Activated T-cell treated with anti-CD3 and anti-CD28 coated beads, Interleukin-2, amount 50 U/mL, for 24 hours (primary cell): ENCODE measurements around the gene TMEM39A.
A peak's percentile ranks its signal among the peaks of the same experiment; 100 is the strongest.

Experiments used
- DNase-seq: peaks from one replicate; pipeline ENCODE4 v3.0.0-alpha.2; 2020
- H3K27ac Mint-ChIP-seq: 2 replicates; pipeline ENCODE4 v1.8.0; 2020; ENCODE audit warnings: mild to moderate bottlenecking, mixed read lengths
- H3K27me3 Mint-ChIP-seq: 2 replicates; pipeline ENCODE4 v1.8.0; 2020; ENCODE audit warnings: mixed read lengths
- H3K36me3 Mint-ChIP-seq: 2 replicates; pipeline ENCODE4 v1.8.0; 2020; ENCODE audit warnings: low read depth, mixed read lengths
- H3K4me1 Mint-ChIP-seq: 2 replicates; pipeline ENCODE4 v1.8.0; 2020; ENCODE audit warnings: low read depth, mixed read lengths
- H3K4me3 Mint-ChIP-seq: 2 replicates; pipeline ENCODE4 v1.8.0; 2020; ENCODE audit warnings: mild to moderate bottlenecking, moderate library complexity, mixed read lengths
- H3K9me3 Mint-ChIP-seq: 2 replicates; pipeline ENCODE4 v1.8.0; 2020; ENCODE audit warnings: mixed read lengths

TMEM39A gene

GRCh38 chr3:119463171-119464169, at the start of gene TMEM39A:
TMEM39A (minus strand) TSS chr3:119463615; CDS start chr3:119462074, 1,541 bp downstream.
- Mint-ChIP-seq H3K9me3 (no peaks in the 10 kb centered on the region), H3K36me3 (peaks cover 47% of the 10 kb centered on the region), H3K4me1 (peaks cover 47% of the 10 kb centered on the region), H3K27ac (peak within 1 kb of the TSS; percentile 98), H3K27me3 (no peaks in the 10 kb centered on the region), H3K4me3 (peak within 1 kb of the TSS; percentile 98)
- peak; percentile 99 for DNase-seq

GRCh38 chr3:119510690-119511089, 47.3 kb upstream of the TMEM39A start:
- Mint-ChIP-seq H3K4me3 (no peak overlapping the region), H3K36me3 (peaks cover 88% of the 10 kb centered on the region), H3K9me3 (no peaks in the 10 kb centered on the region), H3K4me1 (peaks cover 40% of the 10 kb centered on the region), H3K27me3 (no peaks in the 10 kb centered on the region), H3K27ac (no peak overlapping the region)
- DNase-seq, result no peak

- DNase-seq, result no peak
- peak overlapping the region; percentile 1 for H3K4me3 Mint-ChIP-seq
- peak overlapping the region; percentile 94 for H3K27ac Mint-ChIP-seq
- peaks cover 44% of the 10 kb centered on the region for H3K4me1 Mint-ChIP-seq
- H3K36me3 Mint-ChIP-seq, result peaks cover 81% of the 10 kb centered on the region
- no peaks in the 10 kb centered on the region for H3K9me3 Mint-ChIP-seq
- H3K27me3 Mint-ChIP-seq, result no peaks in the 10 kb centered on the region
Observed at GRCh38 chr3:119508172-119508845, 44.9 kb upstream of the TMEM39A start.

GRCh38 chr3:119507404-119507803, 44.0 kb upstream of the TMEM39A start:
- peaks cover 45% of the 10 kb centered on the region for H3K4me1 Mint-ChIP-seq
- H3K9me3 Mint-ChIP-seq, result no peaks in the 10 kb centered on the region
- no peak overlapping the region for H3K4me3 Mint-ChIP-seq
- H3K27me3 Mint-ChIP-seq, result no peaks in the 10 kb centered on the region
- DNase-seq, result no peak
- peaks cover 78% of the 10 kb centered on the region for H3K36me3 Mint-ChIP-seq
- peak overlapping the region; percentile 94 for H3K27ac Mint-ChIP-seq

GRCh38 chr3:119506631-119507030, 43.2 kb upstream of the TMEM39A start:
- no peak for DNase-seq
- Mint-ChIP-seq H3K36me3 (peaks cover 75% of the 10 kb centered on the region), H3K27ac (peak overlapping the region; percentile 94), H3K27me3 (no peaks in the 10 kb centered on the region), H3K9me3 (no peaks in the 10 kb centered on the region), H3K4me3 (peak overlapping the region; percentile 58), H3K4me1 (peaks cover 47% of the 10 kb centered on the region)

GRCh38 chr3:119500901-119501300, 37.5 kb upstream of the TMEM39A start:
- DNase-seq, result no peak
- peaks cover 60% of the 10 kb centered on the region for H3K36me3 Mint-ChIP-seq
- no peaks in the 10 kb centered on the region for H3K27me3 Mint-ChIP-seq
- peaks cover 49% of the 10 kb centered on the region for H3K4me1 Mint-ChIP-seq
- no peak overlapping the region for H3K27ac Mint-ChIP-seq
- H3K4me3 Mint-ChIP-seq, result peak overlapping the region; percentile 97
- H3K9me3 Mint-ChIP-seq, result no peaks in the 10 kb centered on the region

- no peak for DNase-seq
- H3K36me3 Mint-ChIP-seq, result peaks cover 54% of the 10 kb centered on the region
- peak overlapping the region; percentile 97 for H3K4me3 Mint-ChIP-seq
- H3K27me3 Mint-ChIP-seq, result no peaks in the 10 kb centered on the region
- peaks cover 46% of the 10 kb centered on the region for H3K4me1 Mint-ChIP-seq
- H3K27ac Mint-ChIP-seq, result peak overlapping the region; percentile 51
- H3K9me3 Mint-ChIP-seq, result no peaks in the 10 kb centered on the region
Observed at GRCh38 chr3:119500265-119500664, 36.9 kb upstream of the TMEM39A start.

- H3K27me3 Mint-ChIP-seq, result no peaks in the 10 kb centered on the region
- no peaks in the 10 kb centered on the region for H3K9me3 Mint-ChIP-seq
- H3K4me3 Mint-ChIP-seq, result peak within 1 kb of the TSS; percentile 97
- peaks cover 48% of the 10 kb centered on the region for H3K4me1 Mint-ChIP-seq
- peak within 1 kb of the TSS; percentile 98 for H3K27ac Mint-ChIP-seq
- H3K36me3 Mint-ChIP-seq, result peaks cover 52% of the 10 kb centered on the region
- peak; percentile 98 for DNase-seq
Observed at GRCh38 chr3:119498186-119499011, 35.0 kb upstream of the TMEM39A start, which contains the start of gene TIMMDC1. TIMMDC1 (plus strand) TSS chr3:119498547; CDS start chr3:119498734, 187 bp downstream.

GRCh38 chr3:119497820-119498185, 34.4 kb upstream of the TMEM39A start:
- Mint-ChIP-seq H3K36me3 (peaks cover 55% of the 10 kb centered on the region), H3K9me3 (no peaks in the 10 kb centered on the region)
- DNase-seq, result no peak

GRCh38 chr3:119494597-119494996, 31.2 kb upstream of the TMEM39A start:
- Mint-ChIP-seq H3K4me1 (peaks cover 36% of the 10 kb centered on the region), H3K9me3 (no peaks in the 10 kb centered on the region), H3K27ac (no peak overlapping the region), H3K27me3 (no peaks in the 10 kb centered on the region), H3K36me3 (peaks cover 60% of the 10 kb centered on the region), H3K4me3 (no peak overlapping the region)
- DNase-seq, result no peak

More at GRCh38 chr3:119497820-119498185, 34.4 kb upstream of the TMEM39A start:
- Mint-ChIP-seq H3K4me1 (peaks cover 52% of the 10 kb centered on the region), H3K4me3 (peak overlapping the region; percentile 97), H3K27me3 (no peaks in the 10 kb centered on the region), H3K27ac (peak overlapping the region; percentile 98)

- Mint-ChIP-seq H3K4me3 (no peak overlapping the region), H3K27ac (peak overlapping the region; percentile 47), H3K27me3 (no peaks in the 10 kb centered on the region), H3K9me3 (no peaks in the 10 kb centered on the region), H3K4me1 (peaks cover 33% of the 10 kb centered on the region), H3K36me3 (peaks cover 64% of the 10 kb centered on the region)
- no peak for DNase-seq
Observed at GRCh38 chr3:119492810-119493209, 29.4 kb upstream of the TMEM39A start.

- Mint-ChIP-seq H3K4me3 (no peak overlapping the region), H3K27me3 (no peaks in the 10 kb centered on the region), H3K4me1 (peaks cover 26% of the 10 kb centered on the region), H3K9me3 (no peaks in the 10 kb centered on the region), H3K27ac (no peak overlapping the region), H3K36me3 (peaks cover 62% of the 10 kb centered on the region)
- no peak for DNase-seq
Observed at GRCh38 chr3:119492128-119492527, 28.7 kb upstream of the TMEM39A start.

GRCh38 chr3:119490153-119490552, 26.7 kb upstream of the TMEM39A start:
- Mint-ChIP-seq H3K9me3 (no peaks in the 10 kb centered on the region), H3K36me3 (peaks cover 82% of the 10 kb centered on the region), H3K4me1 (peaks cover 20% of the 10 kb centered on the region), H3K4me3 (no peak overlapping the region), H3K27ac (peak overlapping the region; percentile 64), H3K27me3 (no peaks in the 10 kb centered on the region)
- no peak for DNase-seq

GRCh38 chr3:119485563-119485962, 22.1 kb upstream of the TMEM39A start:
- no peak for DNase-seq
- H3K4me1 Mint-ChIP-seq, result peaks cover 2% of the 10 kb centered on the region
- H3K4me3 Mint-ChIP-seq, result no peak overlapping the region
- H3K27me3 Mint-ChIP-seq, result no peaks in the 10 kb centered on the region
- H3K9me3 Mint-ChIP-seq, result no peaks in the 10 kb centered on the region
- peaks cover 84% of the 10 kb centered on the region for H3K36me3 Mint-ChIP-seq
- no peak overlapping the region for H3K27ac Mint-ChIP-seq
